HepG2 (cell line): ENCODE data around the gene LRRC74B. TPM values are rescaled to one million over a fixed set of nuclear protein-coding genes. Genes with fewer than 3 reads are reported as not detected.
A peak's percentile ranks its signal among the peaks of the same experiment; 100 is the strongest.

ENCODE experiments used
- ARNT2 ChIP-seq: sonication (generic); formaldehyde crosslinking; IDR thresholded peaks from 2 replicates; pipeline ENCODE4 v1.8.0; 2022; ENCODE audit warnings: mild to moderate bottlenecking, low read depth, missing genetic modification reagents, moderate library complexity
- CAMTA2 ChIP-seq: sonication (generic); formaldehyde crosslinking; IDR thresholded peaks from 2 replicates; pipeline ENCODE4 v1.4.0; 2020; ENCODE audit warnings: mild to moderate bottlenecking, missing genetic modification reagents, borderline replicate concordance
- CCDC6 ChIP-seq: sonication (generic); formaldehyde crosslinking; IDR thresholded peaks from 2 replicates; pipeline ENCODE4 v1.8.1; 2022; ENCODE audit warnings: mild to moderate bottlenecking, missing genetic modification reagents, moderate library complexity
- GATA4 ChIP-seq: sonication (generic); IDR thresholded peaks from 2 replicates; pipeline ENCODE4 v1.6.1; 2016; ENCODE audit warnings: antibody characterized with exemption, low read depth, borderline replicate concordance
- KAT2B ChIP-seq: fragments of 150-350 bp; IDR thresholded peaks from 2 replicates; pipeline ENCODE4 v1.6.1; 2014; ENCODE audit warnings: low read depth, low read length, borderline replicate concordance
- MBNL3 ChIP-seq: fragments of 250-450 bp; sonication (Bioruptor Pico); conservative IDR thresholded peaks from 2 replicates; pipeline ENCODE4 v1.8.0; 2022; ENCODE audit warnings: mild to moderate bottlenecking, inconsistent platforms
- MEIS2 ChIP-seq: sonication (generic); formaldehyde crosslinking; IDR thresholded peaks from 2 replicates; pipeline ENCODE4 v1.9.0; 2021; ENCODE audit warnings: mild to moderate bottlenecking, missing genetic modification reagents
- U2AF1 ChIP-seq: fragments of 200-400 bp; formaldehyde crosslinking; optimal IDR thresholded peaks from 2 replicates; pipeline ENCODE3; 2017; ENCODE audit warnings: mild to moderate bottlenecking, low read depth, low read length
- ZNF546 ChIP-seq: sonication (generic); formaldehyde crosslinking; conservative IDR thresholded peaks from 2 replicates; pipeline ENCODE4 v1.8.1; 2023; ENCODE audit warnings: mild to moderate bottlenecking, missing genetic modification reagents
- ZSCAN12 ChIP-seq: sonication (generic); formaldehyde crosslinking; IDR thresholded peaks from 2 replicates; pipeline ENCODE4 v1.9.0; 2021; ENCODE audit warnings: mild to moderate bottlenecking, missing genetic modification reagents
- polyA plus RNA-seq, 8 experiments: library from polyadenylated mRNA; depleted of rRNA in 3 of 8; stranded (reverse) in 7 of 8; unstranded in 1 of 8; fragments of >200 nt; fragmentation: Illumina TruSeq in 4 of 8; extraction: Trizol in 4 of 8; gene quantifications; 2 replicates each; pipeline versions ENCODE4 v1.2.1 to v1.2.3, GENCODE V29; 2011 to 2016; ENCODE audit warnings: low read depth in 4 of 8, missing spikeins in 1 of 8, mixed read lengths in 1 of 8; ENCODE audit not compliant: insufficient read depth in 1 of 8
- total RNA-seq, 5 experiments: library from RNA; depleted of rRNA; stranded (reverse); fragments of >200 nt; fragmentation: Illumina TruSeq; extraction: Trizol; gene quantifications; 2 replicates each; pipeline ENCODE4 v1.2.3, GENCODE V29; 2016; ENCODE audit warnings: low read depth in 1 of 5
- TF ChIP-seq, protein P1 (sequence below): conservative IDR thresholded peaks from 2 replicates; pipeline ENCODE4 v1.6.1; 2018; ENCODE audit warnings: missing genetic modification reagents
- TF ChIP-seq, protein P2 (sequence below): sonication (generic); formaldehyde crosslinking; IDR thresholded peaks from 2 replicates; pipeline ENCODE4 v1.8.1; 2022; ENCODE audit warnings: low read depth, mild to moderate bottlenecking, missing genetic modification reagents
- TF ChIP-seq, protein P3 (sequence below): sonication (generic); formaldehyde crosslinking; conservative IDR thresholded peaks from 2 replicates; pipeline ENCODE4 v1.8.0; 2022; ENCODE audit warnings: low read depth, missing genetic modification reagents
- TF ChIP-seq, protein P4 (sequence below): IDR thresholded peaks from 2 replicates; pipeline ENCODE4 v1.6.1; 2016; ENCODE audit warnings: missing biosample characterization, missing genetic modification reagents, low read depth
- TF ChIP-seq, protein P5 (sequence below): sonication (generic); formaldehyde crosslinking; IDR thresholded peaks from 2 replicates; pipeline ENCODE4 v1.8.0; 2022; ENCODE audit warnings: missing genetic modification reagents, mild to moderate bottlenecking, borderline replicate concordance

The LRRC74B gene
- total and polyA plus RNA-seq, 2 of the 13 experiments (the other 11 are each of a cell fraction or from before 2014, with no cell fraction given): not detected

DNA sequence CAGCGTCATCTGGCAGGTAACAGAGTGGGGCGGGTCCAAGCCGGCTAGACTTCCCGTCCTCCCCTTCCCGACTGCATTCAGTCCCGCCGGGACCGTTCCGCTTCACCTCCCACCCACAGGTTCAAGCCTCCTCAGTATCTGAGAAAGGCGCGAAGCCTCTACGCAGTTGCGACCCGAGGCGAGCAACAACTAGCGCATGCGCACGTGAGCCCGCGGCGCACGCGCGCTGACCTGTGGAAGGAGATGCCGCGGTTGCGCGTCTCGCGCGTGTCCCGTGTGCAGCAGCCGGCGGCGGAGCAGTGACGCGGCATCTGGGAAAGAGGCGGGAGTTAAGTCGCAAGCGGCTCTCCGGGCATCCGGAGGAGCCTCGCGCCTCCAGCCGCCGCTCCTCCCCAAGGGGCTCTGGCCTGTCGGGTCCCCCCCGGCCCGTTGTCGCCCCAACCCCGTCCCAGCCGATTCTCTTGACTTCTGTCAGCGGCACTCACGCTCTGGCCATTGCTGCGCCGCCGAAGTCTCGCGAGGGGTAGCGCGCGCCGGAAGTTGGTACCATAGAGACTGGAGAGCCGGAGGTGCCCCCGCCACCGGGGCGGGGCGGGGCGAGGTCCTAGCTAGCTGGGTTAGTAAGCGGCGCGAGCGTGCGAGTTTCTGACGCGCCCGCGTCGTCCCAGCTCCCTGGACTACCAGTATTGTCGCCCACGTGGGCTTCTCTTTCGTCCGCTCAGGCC, 44.0 kb upstream of the LRRC74B start, which contains the start of gene THAP7 (continued):
- TF ChIP-seq, protein P1, sequence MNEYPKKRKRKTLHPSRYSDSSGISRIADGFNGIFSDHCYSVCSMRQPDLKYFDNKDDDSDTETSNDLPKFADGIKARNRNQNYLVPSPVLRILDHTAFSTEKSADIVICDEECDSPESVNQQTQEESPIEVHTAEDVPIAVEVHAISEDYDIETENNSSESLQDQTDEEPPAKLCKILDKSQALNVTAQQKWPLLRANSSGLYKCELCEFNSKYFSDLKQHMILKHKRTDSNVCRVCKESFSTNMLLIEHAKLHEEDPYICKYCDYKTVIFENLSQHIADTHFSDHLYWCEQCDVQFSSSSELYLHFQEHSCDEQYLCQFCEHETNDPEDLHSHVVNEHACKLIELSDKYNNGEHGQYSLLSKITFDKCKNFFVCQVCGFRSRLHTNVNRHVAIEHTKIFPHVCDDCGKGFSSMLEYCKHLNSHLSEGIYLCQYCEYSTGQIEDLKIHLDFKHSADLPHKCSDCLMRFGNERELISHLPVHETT: no peak
- no peak; the same call in 1 of the 2 replicates for TF ChIP-seq ZSCAN12
- 0 out of 2 replicates have a peak, but pooled peaks have one; percentile 23 for TF ChIP-seq GATA4
- no peak for TF ChIP-seq MBNL3 (CRISPR knock-in tag)
- TF ChIP-seq KAT2B: no peak
- TF ChIP-seq, protein P2, sequence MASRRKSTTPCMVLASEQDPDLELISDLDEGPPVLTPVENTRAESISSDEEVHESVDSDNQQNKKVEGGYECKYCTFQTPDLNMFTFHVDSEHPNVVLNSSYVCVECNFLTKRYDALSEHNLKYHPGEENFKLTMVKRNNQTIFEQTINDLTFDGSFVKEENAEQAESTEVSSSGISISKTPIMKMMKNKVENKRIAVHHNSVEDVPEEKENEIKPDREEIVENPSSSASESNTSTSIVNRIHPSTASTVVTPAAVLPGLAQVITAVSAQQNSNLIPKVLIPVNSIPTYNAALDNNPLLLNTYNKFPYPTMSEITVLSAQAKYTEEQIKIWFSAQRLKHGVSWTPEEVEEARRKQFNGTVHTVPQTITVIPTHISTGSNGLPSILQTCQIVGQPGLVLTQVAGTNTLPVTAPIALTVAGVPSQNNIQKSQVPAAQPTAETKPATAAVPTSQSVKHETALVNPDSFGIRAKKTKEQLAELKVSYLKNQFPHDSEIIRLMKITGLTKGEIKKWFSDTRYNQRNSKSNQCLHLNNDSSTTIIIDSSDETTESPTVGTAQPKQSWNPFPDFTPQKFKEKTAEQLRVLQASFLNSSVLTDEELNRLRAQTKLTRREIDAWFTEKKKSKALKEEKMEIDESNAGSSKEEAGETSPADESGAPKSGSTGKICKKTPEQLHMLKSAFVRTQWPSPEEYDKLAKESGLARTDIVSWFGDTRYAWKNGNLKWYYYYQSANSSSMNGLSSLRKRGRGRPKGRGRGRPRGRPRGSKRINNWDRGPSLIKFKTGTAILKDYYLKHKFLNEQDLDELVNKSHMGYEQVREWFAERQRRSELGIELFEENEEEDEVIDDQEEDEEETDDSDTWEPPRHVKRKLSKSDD (CRISPR knock-in tag): peak; percentile 59
- TF ChIP-seq ZNF546 (CRISPR knock-in tag): 0 out of 2 replicates have a peak, but pooled peaks have one; percentile 36
- peak; percentile 72 for TF ChIP-seq ARNT2 (CRISPR knock-in tag)
- peak; percentile 81 for TF ChIP-seq U2AF1
- TF ChIP-seq MEIS2 (CRISPR knock-in tag): no peak; the same call in 1 of the 2 replicates
- TF ChIP-seq, protein P3, sequence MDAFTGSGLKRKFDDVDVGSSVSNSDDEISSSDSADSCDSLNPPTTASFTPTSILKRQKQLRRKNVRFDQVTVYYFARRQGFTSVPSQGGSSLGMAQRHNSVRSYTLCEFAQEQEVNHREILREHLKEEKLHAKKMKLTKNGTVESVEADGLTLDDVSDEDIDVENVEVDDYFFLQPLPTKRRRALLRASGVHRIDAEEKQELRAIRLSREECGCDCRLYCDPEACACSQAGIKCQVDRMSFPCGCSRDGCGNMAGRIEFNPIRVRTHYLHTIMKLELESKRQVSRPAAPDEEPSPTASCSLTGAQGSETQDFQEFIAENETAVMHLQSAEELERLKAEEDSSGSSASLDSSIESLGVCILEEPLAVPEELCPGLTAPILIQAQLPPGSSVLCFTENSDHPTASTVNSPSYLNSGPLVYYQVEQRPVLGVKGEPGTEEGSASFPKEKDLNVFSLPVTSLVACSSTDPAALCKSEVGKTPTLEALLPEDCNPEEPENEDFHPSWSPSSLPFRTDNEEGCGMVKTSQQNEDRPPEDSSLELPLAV (CRISPR knock-in tag): no peak
- TF ChIP-seq, protein P4, sequence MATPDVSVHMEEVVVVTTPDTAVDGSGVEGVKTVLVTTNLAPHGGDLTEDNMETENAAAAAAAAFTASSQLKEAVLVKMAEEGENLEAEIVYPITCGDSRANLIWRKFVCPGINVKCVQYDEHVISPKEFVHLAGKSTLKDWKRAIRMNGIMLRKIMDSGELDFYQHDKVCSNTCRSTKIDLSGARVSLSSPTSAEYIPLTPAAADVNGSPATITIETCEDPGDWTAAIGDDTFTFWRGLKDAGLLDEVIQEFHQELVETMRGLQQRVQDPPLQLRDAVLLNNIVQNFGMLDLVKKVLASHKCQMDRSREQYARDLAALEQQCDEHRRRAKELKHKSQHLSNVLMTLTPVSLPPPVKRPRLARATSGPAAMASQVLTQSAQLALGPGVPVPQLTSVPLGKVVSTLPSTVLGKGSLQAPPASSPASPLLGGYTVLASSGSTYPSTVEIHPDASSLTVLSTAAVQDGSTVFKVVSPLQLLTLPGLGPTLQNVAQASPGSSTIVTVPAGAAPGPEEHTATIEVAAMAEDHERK (CRISPR knock-in tag): peak; percentile 59; the same call in 1 of the 2 replicates
- TF ChIP-seq, protein P5, sequence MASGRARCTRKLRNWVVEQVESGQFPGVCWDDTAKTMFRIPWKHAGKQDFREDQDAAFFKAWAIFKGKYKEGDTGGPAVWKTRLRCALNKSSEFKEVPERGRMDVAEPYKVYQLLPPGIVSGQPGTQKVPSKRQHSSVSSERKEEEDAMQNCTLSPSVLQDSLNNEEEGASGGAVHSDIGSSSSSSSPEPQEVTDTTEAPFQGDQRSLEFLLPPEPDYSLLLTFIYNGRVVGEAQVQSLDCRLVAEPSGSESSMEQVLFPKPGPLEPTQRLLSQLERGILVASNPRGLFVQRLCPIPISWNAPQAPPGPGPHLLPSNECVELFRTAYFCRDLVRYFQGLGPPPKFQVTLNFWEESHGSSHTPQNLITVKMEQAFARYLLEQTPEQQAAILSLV (CRISPR knock-in tag): no peak
- TF ChIP-seq CAMTA2 (CRISPR knock-in tag): peak; percentile 68; the same call in 1 of the 2 replicates
- TF ChIP-seq CCDC6 (CRISPR knock-in tag): peak; percentile 96
